ENCODE measurements around the gene APBB1.
A peak's percentile ranks its signal among the peaks of the same experiment; 100 is the strongest.

Gene APBB1

DNA sequence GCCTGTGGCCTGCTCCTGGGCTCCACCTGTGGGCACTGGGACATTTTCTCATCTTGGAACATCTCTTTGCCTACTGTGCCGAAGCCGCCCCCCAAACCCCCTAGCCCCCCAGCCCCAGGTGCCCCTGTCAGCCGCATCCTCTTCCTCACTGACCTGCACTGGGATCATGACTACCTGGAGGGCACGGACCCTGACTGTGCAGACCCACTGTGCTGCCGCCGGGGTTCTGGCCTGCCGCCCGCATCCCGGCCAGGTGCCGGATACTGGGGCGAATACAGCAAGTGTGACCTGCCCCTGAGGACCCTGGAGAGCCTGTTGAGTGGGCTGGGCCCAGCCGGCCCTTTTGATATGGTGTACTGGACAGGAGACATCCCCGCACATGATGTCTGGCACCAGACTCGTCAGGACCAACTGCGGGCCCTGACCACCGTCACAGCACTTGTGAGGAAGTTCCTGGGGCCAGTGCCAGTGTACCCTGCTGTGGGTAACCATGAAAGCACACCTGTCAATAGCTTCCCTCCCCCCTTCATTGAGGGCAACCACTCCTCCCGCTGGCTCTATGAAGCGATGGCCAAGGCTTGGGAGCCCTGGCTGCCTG is 27.3 kb downstream of the APBB1 start:
- no peak for DNase-seq (ENCODE audit: low read depth in 2 of 2)

DNA sequence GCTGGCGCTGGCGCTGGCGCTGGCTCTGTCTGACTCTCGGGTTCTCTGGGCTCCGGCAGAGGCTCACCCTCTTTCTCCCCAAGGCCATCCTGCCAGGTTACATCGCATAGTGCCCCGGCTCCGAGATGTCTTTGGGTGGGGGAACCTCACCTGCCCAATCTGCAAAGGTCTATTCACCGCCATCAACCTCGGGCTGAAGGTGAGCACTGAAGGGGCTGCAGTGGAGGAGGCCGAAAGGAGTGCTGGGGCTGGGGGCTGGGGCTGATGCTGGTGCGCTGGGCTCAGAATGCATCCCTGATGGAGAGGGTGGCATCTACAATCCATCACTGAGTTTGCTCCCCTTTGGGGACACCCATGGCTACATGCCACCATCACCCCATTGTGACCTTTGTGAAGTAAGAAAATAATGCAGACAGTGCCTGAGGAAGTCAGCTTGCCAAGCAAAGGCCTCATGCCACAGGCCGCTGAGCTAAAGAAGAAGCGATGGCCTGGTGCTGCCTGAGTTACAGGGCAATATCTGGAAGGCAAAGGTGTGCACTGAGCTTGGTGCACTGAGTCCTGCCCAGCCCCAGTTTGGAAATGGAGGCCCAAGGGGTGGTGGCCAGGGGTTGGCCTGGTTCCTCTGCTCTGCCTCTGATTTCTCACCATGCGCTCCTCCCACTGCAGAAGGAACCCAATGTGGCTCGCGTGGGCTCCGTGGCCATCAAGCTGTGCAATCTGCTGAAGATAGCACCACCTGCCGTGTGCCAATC is 28.0 kb downstream of the APBB1 start:
- DNase-seq (ENCODE audit: low read depth in 2 of 2), result no peak

DNA sequence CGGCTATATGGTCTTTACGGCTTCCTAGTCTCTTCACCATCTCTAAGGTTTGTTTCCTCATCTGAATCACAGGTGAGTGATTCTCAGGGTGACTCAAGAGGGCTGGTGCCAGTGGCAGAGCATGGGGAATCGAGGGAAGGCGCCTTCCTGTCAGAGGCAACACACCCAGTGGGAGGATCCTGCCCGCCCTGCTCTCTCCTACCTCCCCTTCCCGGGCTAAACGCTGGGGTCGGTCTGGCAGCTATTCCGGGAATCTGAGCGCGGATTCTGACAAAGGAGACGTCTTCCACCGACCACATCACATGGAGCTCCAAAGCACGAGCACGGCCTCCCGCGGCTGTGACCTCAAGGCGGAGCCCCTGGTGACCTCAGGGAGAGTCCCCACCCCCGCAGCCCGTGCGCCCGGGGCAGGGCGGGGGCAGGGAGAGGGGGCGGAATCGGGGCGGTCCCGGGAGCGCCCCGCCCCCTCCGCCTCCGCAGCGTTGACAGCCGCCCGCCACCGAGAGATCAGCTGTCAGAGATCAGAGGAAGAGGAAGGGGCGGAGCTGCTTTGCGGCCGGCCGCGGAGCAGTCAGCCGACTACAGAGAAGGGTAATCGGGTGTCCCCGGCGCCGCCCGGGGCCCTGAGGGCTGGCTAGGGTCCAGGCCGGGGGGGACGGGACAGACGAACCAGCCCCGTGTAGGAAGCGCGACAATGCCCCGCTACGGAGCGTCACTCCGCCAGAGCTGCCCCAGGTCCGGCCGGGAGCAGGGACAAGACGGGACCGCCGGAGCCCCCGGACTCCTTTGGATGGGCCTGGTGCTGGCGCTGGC is 28.8 kb downstream of the APBB1 start, which contains the start of gene SMPD1:
TSS of gene SMPD1 (plus strand) at position 570 of the 813 bp plus-strand sequence. CDS start at position 695, 125 bp downstream.
- DNase-seq (ENCODE audit: low read depth in 2 of 2), result peak; percentile 86

DNA sequence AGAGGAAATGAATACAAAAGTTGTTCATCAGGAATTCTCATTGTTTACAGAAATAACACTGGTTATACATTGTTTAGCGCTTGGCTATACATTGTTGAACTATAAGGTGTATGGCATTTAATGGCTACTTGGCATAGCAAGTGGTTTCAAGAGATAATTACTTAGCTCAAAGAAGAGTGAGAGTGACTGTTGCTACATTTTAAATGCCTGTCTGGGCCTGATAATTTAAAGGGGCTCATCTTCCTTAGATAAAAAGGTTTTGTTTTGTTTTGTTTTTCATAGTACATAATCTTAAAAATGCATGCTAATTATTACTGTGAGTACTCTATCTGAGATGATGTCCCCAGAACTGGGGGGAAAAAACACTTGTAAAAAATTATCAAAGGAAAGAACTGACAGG is 30.1 kb downstream of the APBB1 start:
- DNase-seq (ENCODE audit: low read depth in 2 of 2), result no peak

DNA sequence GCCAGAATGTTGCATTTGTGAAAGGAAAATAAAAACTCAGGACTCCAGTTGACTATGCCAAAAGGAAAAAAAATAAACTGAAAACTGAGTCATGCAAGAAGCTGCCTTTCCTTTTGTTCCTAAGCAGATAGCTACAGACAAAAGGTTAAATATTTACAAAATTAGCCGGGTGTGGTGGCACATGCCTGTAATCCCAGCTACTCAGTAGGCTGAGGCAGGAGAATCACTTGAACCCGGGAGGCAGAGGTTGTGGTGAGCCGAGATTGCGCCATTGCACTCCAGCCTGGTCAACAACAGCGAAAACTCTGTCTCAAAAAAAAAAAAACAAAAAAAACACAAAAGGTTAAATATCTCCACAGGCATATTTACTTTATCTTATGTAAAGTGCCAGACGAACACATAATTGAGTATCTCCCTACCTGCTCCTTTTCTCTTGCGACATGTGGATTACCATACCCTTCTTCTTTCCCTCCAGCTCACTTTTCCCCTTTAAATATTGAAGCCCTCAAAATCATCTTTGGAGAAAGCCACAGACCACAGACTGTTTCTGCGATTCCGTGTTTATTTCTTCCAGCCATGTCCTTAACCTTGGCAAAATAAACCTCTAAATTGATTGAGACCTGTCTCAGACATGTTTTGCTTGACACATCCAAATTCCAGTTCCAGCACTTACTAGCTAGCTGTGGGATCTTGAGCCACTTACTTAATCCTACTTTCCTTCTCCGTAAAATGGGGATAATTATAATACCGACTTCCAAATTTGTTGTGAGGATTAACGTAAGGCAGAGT is 30.9 kb downstream of the APBB1 start:
- no peak for DNase-seq (ENCODE audit: low read depth in 2 of 2)

DNA sequence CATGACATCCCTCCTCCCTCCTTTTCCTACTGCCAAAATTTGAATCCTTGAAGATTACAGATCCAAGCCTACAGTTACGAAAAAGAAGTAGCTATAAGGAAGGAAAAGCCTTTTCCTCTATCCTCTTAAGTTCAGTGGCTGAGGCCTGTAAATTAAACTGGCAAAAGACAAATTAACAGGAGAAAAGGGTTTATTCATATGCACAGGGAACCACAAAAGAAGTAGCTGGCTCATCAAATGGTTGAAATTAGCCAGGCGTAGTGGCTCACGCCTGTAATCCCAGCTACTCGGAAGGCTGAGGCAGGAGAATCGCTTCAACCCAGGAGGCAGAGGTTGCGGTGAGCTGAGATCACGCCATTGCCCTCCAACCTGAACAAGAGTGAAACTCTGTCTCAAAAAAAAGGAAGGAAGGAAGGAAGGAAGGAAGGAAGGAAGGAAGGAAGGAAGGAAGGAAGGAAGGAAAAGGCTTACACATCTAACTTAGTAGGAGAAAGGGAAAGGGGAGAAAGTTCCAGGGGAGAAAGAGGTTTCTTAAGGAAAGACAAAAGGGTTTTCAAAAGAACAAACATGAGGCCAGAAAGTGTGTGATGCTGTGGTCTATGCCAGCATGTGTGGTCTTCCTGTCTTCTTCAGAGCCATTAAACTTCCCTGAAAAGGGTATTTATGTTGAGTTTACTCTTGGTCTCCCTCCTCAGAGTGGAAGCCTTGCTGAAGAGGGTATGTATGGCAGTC is 33.7 kb downstream of the APBB1 start:
- no peak for DNase-seq (ENCODE audit: low read depth in 2 of 2)

DNA sequence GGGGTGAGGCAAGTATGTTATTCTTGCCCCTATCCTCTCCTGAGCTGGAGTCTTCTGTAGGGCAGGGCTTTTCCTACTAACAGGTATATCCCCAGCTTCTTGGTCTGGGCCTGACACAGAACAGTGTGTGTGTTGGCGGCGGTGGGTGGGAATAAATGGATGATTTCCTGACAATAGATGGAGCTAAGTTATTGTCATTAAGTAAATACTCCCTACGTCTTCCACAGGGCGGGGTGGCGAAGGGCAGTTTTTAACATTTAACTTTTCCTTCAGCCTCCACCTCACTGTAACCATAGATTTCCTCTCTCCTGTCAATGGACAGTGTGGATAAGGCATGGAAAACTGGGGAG is 40.3 kb downstream of the APBB1 start:
- no peak for DNase-seq (ENCODE audit: low read depth in 2 of 2)

DNA sequence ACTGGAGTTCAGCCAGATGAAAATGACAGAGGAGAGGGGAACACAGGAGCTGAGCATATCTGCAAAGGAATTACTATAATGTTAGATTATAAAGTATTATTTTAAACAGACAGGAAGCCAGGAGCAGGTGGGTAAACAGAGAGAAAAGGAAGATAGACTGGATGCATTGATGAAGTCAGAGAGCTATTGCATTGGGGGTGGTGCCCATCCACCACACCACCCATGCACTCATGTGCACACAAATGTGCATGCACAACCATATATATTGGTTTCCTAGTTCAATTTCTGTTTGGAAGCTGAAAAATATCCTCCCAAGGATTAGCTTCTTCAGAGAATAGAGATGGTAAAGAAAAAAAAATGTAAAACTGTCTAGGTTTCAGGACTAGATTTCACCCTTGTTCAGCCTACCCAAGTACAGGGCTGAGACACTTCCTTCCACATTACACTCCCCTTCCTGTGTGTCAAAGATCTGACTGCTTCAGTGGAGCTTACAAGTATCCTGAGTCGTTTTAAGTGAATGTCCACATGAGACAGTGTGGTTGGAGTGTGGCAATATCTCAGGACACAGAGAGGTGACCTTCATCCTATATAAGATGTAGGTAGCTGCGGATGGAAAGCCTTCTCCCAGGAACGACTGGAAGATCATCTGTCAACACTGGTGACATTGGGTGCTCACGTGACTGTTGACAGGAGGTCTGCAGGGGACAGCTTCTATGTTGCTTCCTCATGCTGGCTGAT is 40.8 kb downstream of the APBB1 start:
- no peak for DNase-seq (ENCODE audit: low read depth in 2 of 2)

DNA sequence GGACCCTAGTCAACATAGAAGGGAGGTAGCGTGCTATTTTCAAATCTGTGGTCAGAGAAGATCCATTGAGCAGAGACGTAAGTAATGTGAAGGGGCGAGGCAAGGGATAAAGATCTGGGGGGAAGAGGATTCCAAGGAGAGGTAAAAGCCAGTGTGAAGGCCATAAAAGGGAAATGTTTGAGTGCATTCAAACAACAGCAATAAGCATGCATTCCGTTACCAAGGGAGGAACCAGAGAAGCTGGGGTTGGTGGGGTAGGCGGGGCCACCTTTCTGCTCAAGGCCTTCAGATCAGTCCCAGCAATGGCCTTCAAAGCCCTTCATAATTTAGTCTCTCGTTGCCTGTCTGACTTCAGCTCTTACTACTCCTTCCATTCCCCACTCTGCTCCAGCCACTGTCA is 47.1 kb downstream of the APBB1 start:
- no peak for DNase-seq (ENCODE audit: low read depth in 2 of 2)

DNA sequence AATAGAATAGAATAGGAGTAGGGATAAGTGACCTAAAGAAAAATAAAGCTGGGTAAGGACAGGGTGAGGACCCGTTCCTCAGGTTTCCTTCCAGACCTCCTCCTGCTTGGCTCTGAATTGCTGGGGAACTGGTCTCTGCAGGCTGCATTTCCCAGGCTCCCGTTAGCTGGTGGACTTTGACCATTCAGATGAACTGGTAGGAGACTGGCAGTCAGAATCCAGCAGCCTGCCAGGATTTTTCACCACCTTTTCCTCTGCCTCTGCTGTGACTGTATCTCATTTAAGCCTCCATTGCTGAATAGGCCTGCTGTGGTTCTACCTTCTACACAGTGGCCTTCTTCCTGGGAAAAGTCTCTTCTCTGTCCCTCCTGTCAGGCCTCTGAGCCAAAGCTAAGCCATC is 53.2 kb downstream of the APBB1 start:
- DNase-seq (ENCODE audit: low read depth in 2 of 2), result no peak

DNA sequence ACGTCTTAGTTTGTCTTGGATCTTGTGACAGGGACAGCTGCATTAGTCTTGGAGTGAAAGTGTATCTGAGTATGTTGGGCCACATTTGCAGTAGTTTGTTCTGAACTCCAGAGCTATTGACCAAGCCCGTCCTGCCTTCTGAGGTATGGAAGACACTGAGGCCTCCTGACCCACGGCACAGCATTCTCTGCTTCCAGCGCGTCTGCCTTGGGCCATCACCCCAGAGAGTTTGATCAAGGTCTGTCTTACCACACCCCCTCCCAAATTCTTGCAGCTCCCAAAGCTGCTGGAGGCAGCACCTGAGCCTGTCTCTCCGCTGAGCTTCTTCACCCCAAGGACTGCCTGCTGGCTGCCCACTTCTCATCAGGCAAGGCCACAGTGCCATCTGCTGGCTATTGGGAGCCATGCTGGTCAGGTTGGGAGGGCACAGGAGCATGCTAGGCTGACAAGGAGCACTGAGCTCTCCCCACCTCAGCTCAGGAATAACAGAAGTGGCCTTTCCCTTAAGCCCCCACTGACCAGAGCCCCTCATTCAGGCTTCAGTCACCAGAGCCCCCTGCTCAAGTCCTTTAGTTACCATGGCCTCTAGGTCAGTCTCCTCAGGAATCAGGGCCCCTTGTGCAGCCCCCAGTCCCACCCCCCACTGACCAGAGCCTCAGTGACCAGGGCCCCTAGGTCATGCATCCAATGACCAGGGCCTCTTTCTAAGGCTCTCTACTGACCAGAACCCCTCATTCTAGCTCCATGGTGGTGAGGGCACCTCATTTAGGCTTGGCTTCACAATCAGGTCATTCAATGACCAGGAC is 55.8 kb downstream of the APBB1 start:
- DNase-seq (ENCODE audit: low read depth in 2 of 2), result peak; percentile 52 to 69

DNA sequence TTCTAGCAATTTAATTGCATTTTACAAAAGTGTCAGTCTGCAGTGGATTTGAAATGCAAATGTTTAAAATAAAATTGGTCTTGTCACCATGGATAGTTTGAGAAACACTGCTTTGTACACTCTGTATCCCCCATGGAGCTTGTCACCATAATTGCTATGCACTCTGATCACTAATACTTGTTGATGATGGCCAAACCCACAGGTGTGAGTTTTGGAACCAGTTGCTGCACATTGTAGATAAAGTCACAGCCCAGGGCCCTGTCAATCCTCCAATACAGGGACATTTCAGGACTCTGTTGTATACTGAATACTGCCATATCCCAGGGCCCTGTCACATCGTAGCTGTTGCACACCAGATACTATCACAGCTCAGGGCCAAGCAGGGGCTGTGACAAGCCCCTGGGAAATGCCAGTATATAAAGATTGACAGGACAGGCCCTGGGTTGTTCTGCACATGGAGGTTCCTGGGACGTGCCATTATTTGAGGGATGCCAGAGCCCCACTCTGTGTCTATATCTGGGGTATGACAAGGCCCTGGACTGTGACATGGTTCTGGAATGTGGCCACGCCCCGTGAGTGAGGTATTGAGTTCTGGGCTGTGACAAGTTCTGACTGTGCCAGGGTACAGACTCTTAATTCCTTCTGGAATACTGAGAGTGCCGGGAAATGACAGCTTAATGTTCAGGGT is 56.6 kb downstream of the APBB1 start:
- no peak for DNase-seq (ENCODE audit: low read depth in 2 of 2)

DNA sequence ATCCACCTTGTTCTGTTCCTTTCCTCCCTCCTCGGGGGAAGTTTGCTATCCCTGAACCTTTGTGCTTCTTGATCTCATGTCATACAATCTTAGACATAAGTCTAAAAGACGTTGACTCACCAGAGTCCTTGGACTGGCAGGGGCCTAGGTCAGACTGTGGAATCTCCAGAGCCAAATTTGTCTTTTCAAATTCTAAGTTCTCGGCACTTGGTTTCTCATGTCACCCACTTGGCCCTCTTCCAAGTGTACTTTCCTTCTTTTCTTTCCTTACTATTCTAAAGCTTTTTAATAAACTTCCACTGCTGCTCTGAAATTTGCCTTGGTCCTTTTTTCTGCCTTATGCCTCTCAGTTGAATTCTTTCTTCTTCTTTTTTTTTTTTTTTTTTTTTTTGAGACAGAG is 58.7 kb downstream of the APBB1 start:
- DNase-seq (ENCODE audit: low read depth in 2 of 2), result no peak

DNA sequence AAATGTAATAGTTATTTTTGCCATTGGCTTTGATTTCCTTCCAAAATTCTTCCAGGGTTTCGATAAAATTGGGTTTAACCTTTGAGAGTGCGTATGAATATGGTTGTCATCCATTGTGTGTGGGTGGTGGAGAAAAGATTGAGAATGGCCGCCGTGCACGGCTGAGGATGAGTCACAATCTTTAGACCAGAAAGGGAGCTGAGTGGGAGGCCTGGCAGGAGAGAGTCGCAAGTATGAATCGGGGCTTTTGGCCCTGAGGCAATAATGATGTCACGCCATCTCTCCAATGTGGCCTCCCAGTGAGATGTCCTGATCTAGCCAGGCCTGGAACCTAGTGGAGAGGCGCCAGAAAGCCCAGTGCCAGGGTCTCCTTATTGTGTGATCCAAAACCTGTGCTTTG is 61.7 kb downstream of the APBB1 start:
- peak in 1 of 2 experiments; percentile 44 for DNase-seq (ENCODE audit: low read depth in 2 of 2)

DNA sequence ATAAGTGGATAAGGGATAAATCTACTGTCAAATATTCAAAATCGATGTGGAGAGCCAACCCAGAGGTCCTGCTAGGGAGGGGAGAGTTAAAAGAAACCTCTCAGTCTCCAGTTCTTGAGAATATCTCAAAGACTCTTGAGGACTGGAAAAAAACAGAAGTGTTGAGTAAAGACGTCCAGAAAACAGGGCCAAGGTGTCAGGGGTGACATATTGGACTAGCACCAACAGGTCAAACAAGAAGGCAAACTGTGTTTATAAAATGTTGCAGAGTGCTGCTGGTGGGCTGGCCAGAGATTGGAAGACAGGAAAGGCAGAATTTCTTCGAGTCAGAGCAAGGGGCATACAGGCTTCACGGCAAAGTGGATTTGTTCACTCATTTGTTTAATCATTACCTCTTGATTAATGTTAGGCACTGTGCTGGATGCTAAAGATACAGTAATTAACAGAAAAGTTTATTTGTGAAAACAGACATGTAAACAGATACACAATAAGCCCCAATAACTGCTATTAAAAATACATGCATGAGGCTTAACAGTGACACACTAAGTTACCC is 62.3 kb downstream of the APBB1 start:
- DNase-seq (ENCODE audit: low read depth in 2 of 2), result no peak

DNA sequence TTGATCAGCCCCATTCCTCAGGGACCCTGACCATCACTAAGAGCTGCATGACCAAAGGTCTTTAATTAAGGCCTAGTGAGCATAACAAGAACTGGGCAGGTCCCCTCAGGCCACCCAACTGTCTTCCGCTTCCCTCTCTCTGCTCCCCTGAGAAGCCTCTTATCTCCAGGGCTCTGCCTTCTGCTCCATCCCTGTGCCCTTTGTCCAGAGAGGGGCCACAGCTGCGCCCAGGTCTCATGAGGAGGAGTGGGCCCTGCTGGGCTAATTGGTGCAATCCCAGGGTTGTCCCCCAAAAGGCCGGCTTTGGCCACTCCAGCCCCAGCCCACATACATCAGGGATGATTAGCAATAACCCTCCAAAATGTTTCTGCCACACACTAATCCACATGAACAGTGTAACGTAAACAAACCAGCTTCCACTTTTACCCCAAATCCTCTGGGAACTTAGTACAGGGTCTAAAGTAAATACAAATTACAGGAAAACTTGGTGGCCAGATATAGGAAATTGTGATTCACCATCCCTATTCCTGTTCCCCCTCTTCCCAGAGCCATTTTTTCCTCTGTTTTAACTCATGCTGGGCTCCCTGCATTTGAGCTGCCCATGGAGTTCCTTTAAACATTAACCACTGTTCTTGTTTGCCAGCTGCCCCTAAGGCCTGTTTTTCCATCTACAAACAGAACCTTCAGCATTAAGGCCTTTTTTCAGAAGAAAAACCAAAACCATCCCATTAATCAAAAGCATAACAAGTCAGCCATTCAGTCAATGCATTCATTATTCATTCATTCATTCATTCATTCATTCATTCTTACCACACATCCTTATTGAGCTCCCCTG is 64.0 kb downstream of the APBB1 start:
- no peak for DNase-seq (ENCODE audit: low read depth in 2 of 2)

DNA sequence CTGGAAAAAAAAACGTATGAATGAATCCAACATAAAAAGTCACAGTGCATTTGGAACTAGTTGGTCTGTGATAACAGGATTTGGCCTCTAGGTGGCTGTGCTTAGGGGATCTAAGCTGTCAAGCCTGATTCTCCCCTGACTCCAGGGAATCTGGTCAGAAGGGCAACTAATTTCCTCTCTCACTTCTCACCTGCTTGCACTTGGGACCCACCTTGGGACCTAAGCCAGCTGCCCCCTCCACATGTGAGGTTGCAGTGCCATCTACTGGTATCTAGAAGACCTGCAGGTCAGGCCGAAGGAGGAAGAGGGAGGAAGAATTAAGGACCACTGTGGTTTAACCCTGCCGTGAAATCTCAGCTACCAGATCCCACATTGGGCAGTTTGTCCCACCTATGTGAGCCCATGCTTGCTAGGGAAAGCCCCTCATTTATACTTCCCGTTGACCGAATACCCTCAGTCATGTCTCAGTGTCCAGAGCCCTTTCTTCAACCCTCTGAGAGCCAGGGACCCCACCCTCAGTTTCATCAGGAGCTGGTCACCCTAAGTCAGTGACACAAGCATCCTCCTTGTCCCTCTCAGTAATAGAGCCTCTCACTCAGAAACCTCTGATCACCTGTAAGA is 65.4 kb downstream of the APBB1 start:
- DNase-seq (ENCODE audit: low read depth in 2 of 2), result peak; percentile 34 to 44
